Suprapubic skin (tissue), 4 donors: ENCODE measurements around the gene ZNHIT1.

Experiments used
- CTCF ChIP-seq, 2 donors: fragments of 200-600 bp in 1 of 2; fragments of 450-650 bp in 1 of 2; sonication (generic) in 1 of 2; IDR thresholded peaks; one replicate each; pipeline ENCODE4 v1.5.1; 2016 to 2019; ENCODE audit warnings: antibody characterized with exemption in 2 of 2, mild to moderate bottlenecking in 1 of 2, moderate library complexity in 1 of 2
- EP300 ChIP-seq: sonication (generic); formaldehyde crosslinking; IDR thresholded peaks from one replicate; pipeline ENCODE4 v1.6.1; 2017; ENCODE audit warnings: antibody characterized with exemption
- POLR2A ChIP-seq, 2 donors: fragments of 450-650 bp; IDR thresholded peaks; one replicate each; pipeline ENCODE4 v1.6.1; 2017; ENCODE audit warnings: antibody characterized with exemption in 2 of 2, mild to moderate bottlenecking in 2 of 2, moderate library complexity in 2 of 2
- POLR2AphosphoS5 ChIP-seq, 3 donors: sonication (generic); formaldehyde crosslinking; IDR thresholded peaks; one replicate each; pipeline ENCODE4 v1.6.1; 2017; ENCODE audit warnings: antibody characterized with exemption in 3 of 3

- TF ChIP-seq EP300: no peak
- no peak for TF ChIP-seq CTCF (IDR thresholded peaks at IDR 0.05)
- no peak for TF ChIP-seq POLR2A (IDR thresholded peaks at IDR 0.05)
- TF ChIP-seq POLR2AphosphoS5 (IDR thresholded peaks at IDR 0.05): no peak
These were observed 2.3 kb downstream of the ZNHIT1 start for GRCh38 chr7:101220295-101220694.
